ENCODE data around the gene ARMH1.

- TF ChIP-seq CEBPB (IDR thresholded peaks at IDR 0.05), result no peak
- TF ChIP-seq FOXM1 (IDR thresholded peaks at IDR 0.05; ENCODE audit: borderline replicate concordance, low read depth), result no peak
- TF ChIP-seq CREB1 (IDR thresholded peaks at IDR 0.05; ENCODE audit: low read depth), result no peak
- no peak for TF ChIP-seq MAX (IDR thresholded peaks at IDR 0.05)
- TF ChIP-seq RAD21 (IDR thresholded peaks at IDR 0.05; ENCODE audit: low read depth), result no peak
- TF ChIP-seq NFIC (IDR thresholded peaks at IDR 0.05), result no peak
- TF ChIP-seq REST (IDR thresholded peaks at IDR 0.05; ENCODE audit: low read depth), result no peak
- no peak for TF ChIP-seq TEAD4 (IDR thresholded peaks at IDR 0.05)
- TF ChIP-seq TAF1 (IDR thresholded peaks at IDR 0.05; ENCODE audit: low read depth), result no peak
These were observed 65.7 kb downstream of the ARMH1 start for GRCh38 chr1:44740179-44740617.
